GM23248 (cell line): ENCODE measurements around the gene CADM4. TPM values are rescaled to one million over a fixed set of nuclear protein-coding genes. Genes with fewer than 3 reads are reported as not detected.
A peak's percentile ranks its signal among the peaks of the same experiment; 100 is the strongest.

Source experiments
- DNase-seq: peaks from one replicate; pipeline ENCODE4 v3.0.0-alpha.2; 2015
- H2AFZ ChIP-seq: fragments of 200-600 bp; sonication (generic); 2 replicates; pipeline ENCODE4 v1.6.1; 2016; ENCODE audit warnings: antibody characterized with exemption
- H3F3A ChIP-seq: fragments of 200-600 bp; sonication (generic); 2 replicates; pipeline ENCODE4 v1.6.1; 2016; ENCODE audit warnings: mild to moderate bottlenecking, antibody characterized with exemption, mixed run types; ENCODE audit not compliant: insufficient read depth
- H3K27ac ChIP-seq: fragments of 200-600 bp; sonication (generic); 2 replicates; pipeline ENCODE4 v1.5.1; 2016; ENCODE audit warnings: mild to moderate bottlenecking
- H3K27me3 ChIP-seq: fragments of 200-600 bp; sonication (generic); replicated peaks from 2 replicates; pipeline ENCODE4 v1.6.1; 2016; ENCODE audit warnings: mild to moderate bottlenecking; ENCODE audit not compliant: insufficient read depth
- H3K36me3 ChIP-seq: fragments of 200-600 bp; sonication (generic); 2 replicates; pipeline ENCODE4 v1.6.1; 2016; ENCODE audit warnings: low read depth, mild to moderate bottlenecking
- H3K4me1 ChIP-seq: fragments of 200-600 bp; sonication (generic); 2 replicates; pipeline ENCODE4 v1.6.1; 2016; ENCODE audit warnings: mild to moderate bottlenecking; ENCODE audit not compliant: insufficient read depth
- H3K4me2 ChIP-seq: fragments of 200-600 bp; sonication (generic); one replicate; pipeline ENCODE4 v1.6.1; 2016; ENCODE audit warnings: mild to moderate bottlenecking; ENCODE audit not compliant: unreplicated experiment
- H3K4me3 ChIP-seq: fragments of 200-600 bp; sonication (generic); 2 replicates; pipeline ENCODE4 v1.5.1; 2016; ENCODE audit warnings: mild to moderate bottlenecking
- H3K79me2 ChIP-seq: fragments of 200-600 bp; sonication (generic); 2 replicates; pipeline ENCODE4 v1.6.1; 2016; ENCODE audit warnings: mild to moderate bottlenecking; ENCODE audit not compliant: insufficient read depth
- H3K9ac ChIP-seq: fragments of 200-600 bp; sonication (generic); 2 replicates; pipeline ENCODE4 v1.6.1; 2016; ENCODE audit warnings: mild to moderate bottlenecking
- H3K9me2 ChIP-seq: fragments of 200-600 bp; sonication (generic); 2 replicates; pipeline ENCODE4 v1.6.1; 2016; ENCODE audit warnings: mixed run types, mild to moderate bottlenecking, moderate library complexity; ENCODE audit not compliant: insufficient read depth
- H3K9me3 ChIP-seq: fragments of 200-600 bp; sonication (generic); one replicate; pipeline ENCODE4 v1.6.1; 2017; ENCODE audit warnings: low read depth
- H4K20me1 ChIP-seq: fragments of 200-600 bp; sonication (generic); 2 replicates; pipeline ENCODE4 v1.6.0; 2016; ENCODE audit not compliant: insufficient read depth
- EZH2 ChIP-seq: fragments of 200-600 bp; sonication (generic); IDR thresholded peaks from 2 replicates; pipeline ENCODE4 v1.6.1; 2018; ENCODE audit warnings: antibody characterized with exemption, mild to moderate bottlenecking; ENCODE audit not compliant: insufficient read depth, poor library complexity, severe bottlenecking
- EZH2phosphoT487 ChIP-seq: fragments of 200-600 bp; sonication (generic); IDR thresholded peaks from 2 replicates; pipeline ENCODE4 v1.6.1; 2018; ENCODE audit warnings: antibody characterized with exemption, moderate library complexity, mild to moderate bottlenecking, low read depth; ENCODE audit not compliant: insufficient read depth
- WGBS, 2 experiments: methylation state at CpG; one replicate each; pipeline ENCODE4 v1.1.6; 2015 to 2017; ENCODE audit warnings: low lambda C conversion rate in 2 of 2, low coverage in 1 of 2; ENCODE audit errors: missing lambda C conversion rate in 2 of 2; 5-methylcytosine and 5-hydroxymethylcytosine counted together
- in situ Hi-C: fragments of 300-500 bp; cut with MboI; formaldehyde crosslinking; loops from 2 replicates; pipeline ENCODE4 v1.15.0; 2020
- polyA plus RNA-seq: library from polyadenylated mRNA; unstranded; fragments of >200 nt; fragmentation: Nextera tagmentation; extraction: Ambion mirVana; gene quantifications from 2 replicates; pipeline ENCODE4 v1.2.1, GENCODE V29; 2016
- total RNA-seq: library from RNA; depleted of rRNA; stranded (reverse); fragments of >200 nt; shearing (Covaris generic); gene quantifications from 2 replicates; pipeline ENCODE4 v1.2.3, GENCODE V29; 2014

Gene CADM4
- total and polyA plus RNA-seq, 2 experiments from 2014 or later, result 0.14 to 1.7 TPM

DNA sequence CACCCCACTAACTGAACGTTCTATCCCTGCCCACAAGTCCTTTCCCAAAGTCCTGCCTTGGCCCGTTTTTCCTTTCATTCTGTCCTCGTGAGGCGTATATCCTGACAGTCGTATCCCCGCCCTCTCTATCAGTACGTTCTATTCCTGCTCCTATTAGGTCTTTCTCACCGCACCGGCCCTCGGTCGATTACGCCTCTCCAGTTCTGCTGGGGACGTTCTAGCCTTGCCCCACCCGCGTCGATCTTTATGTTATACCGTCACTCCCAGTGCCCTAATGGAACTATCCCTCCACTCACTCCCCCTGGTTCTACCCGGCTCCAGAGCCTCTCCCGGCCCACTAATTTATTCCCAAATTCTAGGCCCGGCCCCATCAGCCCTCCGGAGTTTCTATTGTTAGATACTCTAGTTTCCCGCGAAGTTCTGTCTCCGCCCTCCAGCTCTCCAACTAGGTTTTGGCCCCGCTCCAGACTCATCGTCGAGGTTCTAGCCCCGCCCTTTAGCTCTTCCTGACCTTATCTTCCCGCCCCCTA, 28.3 kb upstream of the CADM4 start:
- no peaks in the 10 kb centered on the region for H3K9me2 ChIP-seq
- peaks cover 8% of the 10 kb centered on the region for H3F3A ChIP-seq
- WGBS, 2 experiments, result 36% methylated on average over 29 of the region's 29 CpGs
- no peak for TF ChIP-seq EZH2phosphoT487
- TF ChIP-seq EZH2, result no peak
- peak overlapping the region; percentile 70 for H3K4me3 ChIP-seq
- H4K20me1 ChIP-seq, result peaks cover 5% of the 10 kb centered on the region; the same call in 1 of the 2 replicates
- no peaks in the 10 kb centered on the region for H3K9me3 ChIP-seq
- in situ Hi-C loops, result no loop called here
- H3K36me3 ChIP-seq, result peaks cover 41% of the 10 kb centered on the region
- peaks cover 16% of the 10 kb centered on the region for H3K4me1 ChIP-seq
- no peak overlapping the region for H3K27ac ChIP-seq
- H3K27me3 ChIP-seq, result no peaks in the 10 kb centered on the region
- peak overlapping the region; percentile 39; the same call in 1 of the 2 replicates for H3K9ac ChIP-seq
- peaks cover 51% of the 10 kb centered on the region for H3K79me2 ChIP-seq
- H3K4me2 ChIP-seq, result peak overlapping the region; percentile 80
- peak overlapping the region; percentile 30; the same call in 1 of the 2 replicates for H2AFZ ChIP-seq
- DNase-seq, result no peak

DNA sequence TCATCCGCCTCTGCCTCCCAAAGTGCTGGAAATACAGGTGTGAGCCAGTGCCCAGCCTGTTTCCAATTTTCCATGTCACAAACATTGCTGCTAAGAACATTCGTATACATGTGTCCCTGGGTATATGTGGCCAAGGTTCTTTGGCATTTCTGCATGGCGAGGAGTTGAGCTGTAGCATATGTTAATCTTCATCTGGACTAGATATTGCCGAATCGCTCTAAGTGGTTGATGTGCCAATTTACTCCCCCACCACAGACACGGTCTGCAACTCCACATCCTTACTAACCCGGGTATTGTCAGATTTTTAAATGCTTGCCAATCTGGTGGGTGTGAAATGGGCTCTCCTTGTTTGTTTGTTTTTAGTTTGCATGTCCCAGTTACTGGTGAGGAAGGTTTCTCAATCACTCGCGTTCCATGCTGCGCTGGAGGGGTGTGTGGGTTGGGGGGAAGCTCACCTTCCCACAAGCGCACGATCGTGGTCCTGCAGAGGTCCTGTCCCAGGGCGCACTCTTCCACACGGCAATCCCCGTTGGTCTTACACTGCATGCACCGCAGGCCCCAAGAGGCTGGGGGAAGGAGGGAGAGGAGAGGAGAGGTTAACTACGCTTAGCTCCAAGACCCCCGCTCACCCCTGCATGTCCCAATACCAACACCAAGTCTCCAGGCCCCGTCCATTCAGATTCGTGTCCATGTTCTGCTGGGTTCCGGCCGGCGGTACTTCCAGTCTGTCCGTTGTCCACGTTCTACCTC, 27.7 kb upstream of the CADM4 start:
- Histone ChIP-seq H3K4me2 (peak overlapping the region; percentile 80), H3K79me2 (peaks cover 58% of the 10 kb centered on the region), H3K4me3 (peak overlapping the region; percentile 70), H4K20me1 (peaks cover 5% of the 10 kb centered on the region; the same call in 1 of the 2 replicates), H3K36me3 (peaks cover 41% of the 10 kb centered on the region), H3K27ac (no peak overlapping the region), H3K9me3 (no peaks in the 10 kb centered on the region), H3K9me2 (no peaks in the 10 kb centered on the region), H2AFZ (peak overlapping the region; percentile 30; the same call in 1 of the 2 replicates), H3F3A (peaks cover 8% of the 10 kb centered on the region), H3K4me1 (peaks cover 16% of the 10 kb centered on the region), H3K9ac (peak overlapping the region; percentile 39; the same call in 1 of the 2 replicates), H3K27me3 (no peaks in the 10 kb centered on the region)
- in situ Hi-C loops, result no loop called here
- WGBS, 2 experiments, result 74 to 78% methylated on average over 26 of the region's 26 CpGs
- no peak for DNase-seq
- no peak for TF ChIP-seq EZH2
- TF ChIP-seq EZH2phosphoT487, result no peak

DNA sequence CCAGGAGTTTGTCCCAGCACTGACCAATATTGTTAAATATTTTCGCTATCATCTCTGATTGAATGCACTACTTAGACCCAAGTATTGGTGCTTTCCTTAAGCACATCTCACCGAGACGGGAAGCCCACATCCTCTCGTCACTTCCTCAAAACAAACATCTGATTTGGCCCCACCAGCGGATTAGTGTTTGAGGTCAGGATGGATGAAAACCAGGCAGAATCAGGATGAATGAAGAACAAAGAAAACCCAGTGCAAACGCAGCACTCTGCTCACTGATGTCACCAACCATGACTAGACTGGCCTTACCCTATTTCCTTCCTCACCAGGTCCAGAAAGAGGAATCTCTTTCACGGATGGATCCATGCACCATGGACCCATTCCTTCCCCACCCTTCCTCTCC, 24.4 kb upstream of the CADM4 start:
- TF ChIP-seq EZH2 (no peak), EZH2phosphoT487 (no peak)
- 97 to 99% methylated on average over 7 of the region's 7 CpGs for WGBS, 2 experiments
- H3F3A ChIP-seq, result peaks cover 16% of the 10 kb centered on the region
- peaks cover 5% of the 10 kb centered on the region; the same call in 1 of the 2 replicates for H4K20me1 ChIP-seq
- H3K79me2 ChIP-seq, result peaks cover 90% of the 10 kb centered on the region
- H3K9ac ChIP-seq, result no peak overlapping the region
- no peaks in the 10 kb centered on the region for H3K9me2 ChIP-seq
- no peak overlapping the region for H3K4me3 ChIP-seq
- no peaks in the 10 kb centered on the region for H3K27me3 ChIP-seq
- no peak overlapping the region for H3K4me2 ChIP-seq
- peaks cover 5% of the 10 kb centered on the region; the same call in 1 of the 2 replicates for H3K4me1 ChIP-seq
- H2AFZ ChIP-seq, result no peak overlapping the region
- H3K27ac ChIP-seq, result no peak overlapping the region
- H3K9me3 ChIP-seq, result no peaks in the 10 kb centered on the region
- no peak for DNase-seq
- in situ Hi-C loops, result no loop called here
- H3K36me3 ChIP-seq, result peaks cover 60% of the 10 kb centered on the region

DNA sequence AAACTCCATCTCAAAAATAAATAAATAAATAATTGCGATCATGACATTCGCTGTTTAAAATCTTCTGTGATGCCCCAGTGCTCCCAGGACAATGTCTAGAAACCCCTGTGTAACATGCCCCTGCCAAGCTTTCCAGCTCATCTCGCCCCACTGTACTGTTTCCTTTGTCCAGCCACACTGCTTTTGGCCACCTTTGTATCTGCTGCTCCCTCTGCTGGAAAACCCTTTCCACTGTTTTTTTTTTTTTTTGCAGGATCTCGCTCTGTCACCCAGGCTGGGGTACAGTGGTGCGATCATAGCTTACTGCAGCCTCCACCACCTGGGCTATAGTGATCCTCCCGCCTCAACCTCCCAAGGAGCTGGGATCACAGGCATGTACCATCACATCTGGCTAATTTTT, 22.8 kb upstream of the CADM4 start:
- no peak for TF ChIP-seq EZH2phosphoT487
- no peak for TF ChIP-seq EZH2
- H3K27ac ChIP-seq, result no peak overlapping the region
- H3K4me3 ChIP-seq, result no peak overlapping the region
- no peak overlapping the region for H3K4me2 ChIP-seq
- peak; percentile 49 for DNase-seq
- in situ Hi-C loops, result no loop called here
- H3K27me3 ChIP-seq, result no peaks in the 10 kb centered on the region
- H3K9me2 ChIP-seq, result no peaks in the 10 kb centered on the region
- 92 to 96% methylated on average over 6 of the region's 6 CpGs for WGBS, 2 experiments
- H3K36me3 ChIP-seq, result peaks cover 68% of the 10 kb centered on the region
- peaks cover 94% of the 10 kb centered on the region for H3K79me2 ChIP-seq
- peaks cover 21% of the 10 kb centered on the region for H3F3A ChIP-seq
- no peaks in the 10 kb centered on the region for H3K4me1 ChIP-seq
- H2AFZ ChIP-seq, result no peak overlapping the region
- H4K20me1 ChIP-seq, result no peaks in the 10 kb centered on the region
- no peak overlapping the region for H3K9ac ChIP-seq
- H3K9me3 ChIP-seq, result no peaks in the 10 kb centered on the region
